Fibroblast of lung (primary cell): ENCODE data around the gene EGF.

Source experiments
- EZH2 ChIP-seq: IDR thresholded peaks from 2 replicates; pipeline ENCODE4 v1.5.1; 2012; ENCODE audit warnings: low read length, control low read depth, mild to moderate bottlenecking; ENCODE audit errors: missing control alignments
- TF ChIP-seq, protein P1 (sequence below), 2 donors: IDR thresholded peaks in 1 of 2; conservative IDR thresholded peaks in 1 of 2; 1 replicate in 1 of 2; 2 replicates in 1 of 2; pipeline ENCODE4 v1.5.1; 2011 to 2012; ENCODE audit warnings: low read length in 2 of 2, control low read depth in 1 of 2, inconsistent platforms in 1 of 2, low read depth in 1 of 2, mild to moderate bottlenecking in 1 of 2

DNA sequence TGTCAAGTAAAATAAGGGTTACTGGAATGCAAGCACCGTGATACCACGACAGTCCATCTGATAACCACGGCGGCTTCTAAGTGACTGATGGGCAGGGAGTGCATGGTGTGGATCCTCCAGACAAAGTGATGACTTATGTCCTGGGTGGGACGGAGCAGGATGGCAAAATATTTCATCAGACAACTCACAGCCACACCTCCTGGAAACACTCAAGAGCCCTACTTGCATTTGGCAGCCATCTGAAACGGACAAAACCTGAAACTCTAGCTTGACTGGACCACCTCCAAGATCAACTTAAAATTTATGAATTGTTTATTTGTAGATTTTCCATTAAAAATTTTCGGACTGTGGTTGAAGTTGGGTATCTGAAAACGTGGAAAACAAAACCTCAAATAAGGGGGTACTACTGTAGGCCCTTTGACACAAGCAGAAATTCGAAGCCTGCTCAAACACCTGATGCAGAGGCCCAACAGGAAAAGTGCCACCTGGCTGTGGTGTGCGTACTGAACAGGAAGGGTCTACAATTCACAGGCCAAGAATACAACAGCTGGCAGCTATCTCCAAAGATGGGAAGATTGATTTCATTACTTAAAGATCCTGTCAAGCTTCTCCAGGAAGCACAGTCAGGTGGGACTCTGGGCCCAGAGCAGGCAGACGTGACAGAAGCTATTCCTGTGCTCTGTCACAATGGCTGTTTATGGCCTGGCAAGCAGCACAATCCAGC lies 38.7 kb upstream of the EGF start:
- TF ChIP-seq EZH2: no peak
- TF ChIP-seq, protein P1, sequence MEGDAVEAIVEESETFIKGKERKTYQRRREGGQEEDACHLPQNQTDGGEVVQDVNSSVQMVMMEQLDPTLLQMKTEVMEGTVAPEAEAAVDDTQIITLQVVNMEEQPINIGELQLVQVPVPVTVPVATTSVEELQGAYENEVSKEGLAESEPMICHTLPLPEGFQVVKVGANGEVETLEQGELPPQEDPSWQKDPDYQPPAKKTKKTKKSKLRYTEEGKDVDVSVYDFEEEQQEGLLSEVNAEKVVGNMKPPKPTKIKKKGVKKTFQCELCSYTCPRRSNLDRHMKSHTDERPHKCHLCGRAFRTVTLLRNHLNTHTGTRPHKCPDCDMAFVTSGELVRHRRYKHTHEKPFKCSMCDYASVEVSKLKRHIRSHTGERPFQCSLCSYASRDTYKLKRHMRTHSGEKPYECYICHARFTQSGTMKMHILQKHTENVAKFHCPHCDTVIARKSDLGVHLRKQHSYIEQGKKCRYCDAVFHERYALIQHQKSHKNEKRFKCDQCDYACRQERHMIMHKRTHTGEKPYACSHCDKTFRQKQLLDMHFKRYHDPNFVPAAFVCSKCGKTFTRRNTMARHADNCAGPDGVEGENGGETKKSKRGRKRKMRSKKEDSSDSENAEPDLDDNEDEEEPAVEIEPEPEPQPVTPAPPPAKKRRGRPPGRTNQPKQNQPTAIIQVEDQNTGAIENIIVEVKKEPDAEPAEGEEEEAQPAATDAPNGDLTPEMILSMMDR (conservative IDR thresholded peaks at IDR 0.05 in 1 of 2, IDR thresholded peaks at IDR 0.05 in 1 of 2; ENCODE audit: low read depth in 1 of 2, low read length in 2 of 2): no peak
